ENCODE results near the gene ME3. TPM values are rescaled to one million over a fixed set of nuclear protein-coding genes. Genes with fewer than 3 reads are reported as not detected.

The ME3 gene
- not detected for polyA plus RNA-seq (2012; ENCODE audit: insufficient read length, low read depth)

- TF ChIP-seq POLR2AphosphoS5 (IDR thresholded peaks at IDR 0.05; ENCODE audit: low read depth, low read length) (no peak), REST (IDR thresholded peaks at IDR 0.05; ENCODE audit: insufficient read depth in 1 of 2, low read depth in 2 of 2, low read length in 2 of 2) (no peak), FOXP2 (optimal IDR thresholded peaks at IDR 0.05; ENCODE audit: borderline replicate concordance, extremely low read depth, extremely low read length, insufficient read depth) (no peak), TAF1 (IDR thresholded peaks at IDR 0.05; ENCODE audit: borderline replicate concordance, insufficient read depth, low read length) (no peak), SIN3A (IDR thresholded peaks at IDR 0.05; ENCODE audit: borderline replicate concordance, insufficient read depth, low read length) (no peak)
These were observed at the start of gene ME3 for GRCh38 chr11:86672007-86672621. Gene ME3, minus strand, starts transcription at chr11:86672616.

- no peak for TF ChIP-seq SIN3A (IDR thresholded peaks at IDR 0.05; ENCODE audit: borderline replicate concordance, insufficient read depth, low read length)
- TF ChIP-seq TAF1 (IDR thresholded peaks at IDR 0.05; ENCODE audit: borderline replicate concordance, insufficient read depth, low read length) = no peak
- TF ChIP-seq REST (IDR thresholded peaks at IDR 0.05; ENCODE audit: insufficient read depth in 1 of 2, low read depth in 2 of 2, low read length in 2 of 2) = no peak
- TF ChIP-seq POLR2AphosphoS5 (IDR thresholded peaks at IDR 0.05; ENCODE audit: low read depth, low read length) = no peak
- TF ChIP-seq FOXP2 (optimal IDR thresholded peaks at IDR 0.05; ENCODE audit: borderline replicate concordance, extremely low read depth, extremely low read length, insufficient read depth) = no peak
These were observed 49.6 kb upstream of the ME3 start for GRCh38 chr11:86722006-86722405.

GRCh38 chr11:86720546-86720945 is 48.1 kb upstream of the ME3 start:
- no peak for TF ChIP-seq FOXP2 (optimal IDR thresholded peaks at IDR 0.05; ENCODE audit: borderline replicate concordance, extremely low read depth, extremely low read length, insufficient read depth)
- TF ChIP-seq REST (IDR thresholded peaks at IDR 0.05; ENCODE audit: insufficient read depth in 1 of 2, low read depth in 2 of 2, low read length in 2 of 2) = no peak
- no peak for TF ChIP-seq SIN3A (IDR thresholded peaks at IDR 0.05; ENCODE audit: borderline replicate concordance, insufficient read depth, low read length)
- no peak for TF ChIP-seq TAF1 (IDR thresholded peaks at IDR 0.05; ENCODE audit: borderline replicate concordance, insufficient read depth, low read length)
- TF ChIP-seq POLR2AphosphoS5 (IDR thresholded peaks at IDR 0.05; ENCODE audit: low read depth, low read length) = no peak

- TF ChIP-seq POLR2AphosphoS5 (IDR thresholded peaks at IDR 0.05; ENCODE audit: low read depth, low read length) (no peak), TAF1 (IDR thresholded peaks at IDR 0.05; ENCODE audit: borderline replicate concordance, insufficient read depth, low read length) (no peak), SIN3A (IDR thresholded peaks at IDR 0.05; ENCODE audit: borderline replicate concordance, insufficient read depth, low read length) (no peak), REST (IDR thresholded peaks at IDR 0.05; ENCODE audit: insufficient read depth in 1 of 2, low read depth in 2 of 2, low read length in 2 of 2) (no peak)
These were observed 47.5 kb upstream of the ME3 start for GRCh38 chr11:86719781-86720463.

Measured in PFSK-1 (cell line).